GM03348 (cell line): ENCODE results near the gene SLC35B2.

Experiments
- DNase-seq: peaks from one replicate; pipeline ENCODE4 v3.0.0; 2012; ENCODE audit warnings: low spot score

The SLC35B2 gene

GRCh38 chr6:44285552-44286284 is 28.4 kb upstream of the SLC35B2 start:
- DNase-seq: peak; percentile 47

GRCh38 chr6:44284867-44285266 is 27.5 kb upstream of the SLC35B2 start:
- no peak for DNase-seq

- DNase-seq: no peak
Measured at GRCh38 chr6:44284121-44284520, 26.8 kb upstream of the SLC35B2 start.

DNA sequence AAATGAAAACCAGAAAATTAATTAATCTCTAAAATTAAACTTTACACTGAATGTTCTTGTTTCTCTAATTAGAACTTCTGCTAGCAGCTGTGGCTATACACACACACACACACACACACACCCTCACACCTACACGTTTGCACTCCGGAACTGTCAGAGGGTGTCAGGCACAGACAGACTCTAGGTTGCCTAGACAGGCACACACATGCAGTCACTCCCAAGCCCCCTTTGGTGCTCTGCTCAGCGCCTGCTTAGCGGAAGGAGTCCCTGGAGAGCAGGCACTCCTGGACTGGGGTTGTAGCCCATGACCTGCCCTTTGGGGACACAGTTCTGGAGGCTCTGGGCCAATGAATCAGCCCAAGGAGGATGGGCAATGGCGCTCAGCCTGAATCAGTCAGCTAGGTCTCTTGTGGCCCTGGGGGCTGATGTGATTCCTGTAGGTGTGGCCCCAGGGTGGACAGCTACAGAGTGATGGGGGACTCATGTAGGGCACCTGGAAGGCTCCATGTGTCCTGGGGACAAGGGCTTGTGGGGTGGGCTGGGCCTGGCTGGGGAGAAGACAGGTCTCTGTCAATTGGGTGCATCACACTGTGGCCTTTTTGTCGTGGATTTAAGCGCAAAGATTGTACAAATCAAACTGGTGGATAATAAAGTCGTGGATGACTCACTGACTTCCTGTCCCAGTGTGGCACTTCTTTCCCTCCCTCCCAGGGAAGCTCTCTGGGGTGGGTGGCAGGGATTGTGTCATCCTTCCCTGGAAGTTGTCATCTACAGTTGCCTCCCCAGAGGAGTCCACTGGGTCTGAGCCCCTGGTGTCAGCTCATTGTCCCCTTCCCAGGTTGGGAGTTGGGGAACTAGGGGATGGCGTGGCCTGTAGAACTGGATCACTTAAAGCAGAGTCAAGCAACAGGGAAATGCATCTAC is 21.7 kb upstream of the SLC35B2 start:
- no peak for DNase-seq

- no peak for DNase-seq
Measured at GRCh38 chr6:44278315-44278714, 21.0 kb upstream of the SLC35B2 start.

GRCh38 chr6:44277763-44278162 is 20.4 kb upstream of the SLC35B2 start:
- DNase-seq: no peak

GRCh38 chr6:44276667-44277640 is 19.6 kb upstream of the SLC35B2 start:
- DNase-seq: no peak

- no peak for DNase-seq
Measured at GRCh38 chr6:44275749-44276648, 18.7 kb upstream of the SLC35B2 start.

DNA sequence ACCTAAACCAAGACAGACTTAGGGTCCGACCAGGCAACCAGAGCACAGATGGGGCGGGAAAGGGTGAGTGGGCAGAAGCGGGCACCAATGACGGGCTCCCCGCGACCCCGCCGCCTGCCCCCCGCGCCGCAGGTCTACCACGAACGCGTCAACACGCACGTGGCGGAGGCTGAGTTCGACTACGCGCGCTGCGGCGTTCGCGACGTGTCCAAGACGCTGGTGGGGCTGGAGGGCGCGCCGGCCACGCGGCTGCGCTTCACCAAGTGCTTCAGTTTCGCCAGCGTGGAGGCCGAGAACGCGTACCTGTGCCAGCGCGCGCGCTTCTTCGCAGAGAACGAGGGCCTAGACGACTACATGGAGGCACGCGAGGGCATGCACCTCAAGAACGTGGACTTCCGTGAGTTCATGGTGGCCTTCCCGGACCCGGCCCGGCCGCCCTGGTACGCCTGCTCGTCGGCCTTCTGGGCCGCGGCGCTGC is 18.0 kb upstream of the SLC35B2 start:
- DNase-seq: no peak

DNA sequence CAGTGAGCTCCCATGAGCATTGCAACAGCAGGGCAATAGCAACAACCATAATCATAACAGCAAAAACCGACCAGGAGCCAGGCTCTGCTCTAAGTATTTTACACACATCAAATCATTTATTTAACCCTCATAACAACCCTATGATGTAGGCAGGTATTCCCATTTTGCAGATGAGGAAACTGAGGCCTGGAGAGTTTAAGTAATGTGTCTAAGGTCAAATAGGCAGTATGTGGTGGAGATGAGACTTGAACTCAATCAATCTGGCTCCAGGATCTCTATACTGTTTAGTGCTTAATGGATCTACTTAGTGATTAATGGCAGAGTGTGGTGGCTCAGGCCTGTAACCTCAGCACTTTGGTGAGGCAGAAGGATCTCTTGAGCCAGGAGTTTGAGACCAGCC is 16.3 kb upstream of the SLC35B2 start:
- no peak for DNase-seq

DNA sequence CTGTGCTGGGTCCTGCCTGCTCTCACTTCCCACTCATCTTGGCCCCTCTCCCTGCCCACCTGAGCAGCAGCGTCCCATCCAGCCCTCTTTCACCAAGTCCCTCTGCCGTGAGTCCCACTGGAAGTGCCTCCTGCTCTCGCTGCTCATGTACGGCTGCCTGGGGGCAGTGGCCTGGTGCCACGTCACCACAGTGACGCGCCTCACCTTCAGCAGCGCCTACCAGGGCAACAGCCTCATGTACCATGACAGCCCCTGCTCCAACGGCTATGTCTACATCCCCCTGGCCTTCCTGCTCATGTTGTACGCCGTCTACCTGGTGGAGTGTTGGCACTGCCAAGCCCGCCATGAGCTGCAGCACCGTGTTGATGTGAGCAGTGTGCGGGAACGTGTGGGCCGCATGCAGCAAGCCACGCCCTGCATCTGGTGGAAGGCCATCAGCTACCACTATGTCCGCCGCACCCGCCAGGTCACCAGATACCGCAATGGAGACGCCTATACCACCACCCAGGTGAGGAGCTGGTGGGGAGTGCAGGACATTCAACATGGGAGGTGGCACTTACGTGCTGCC is 15.8 kb upstream of the SLC35B2 start:
- DNase-seq: no peak

DNA sequence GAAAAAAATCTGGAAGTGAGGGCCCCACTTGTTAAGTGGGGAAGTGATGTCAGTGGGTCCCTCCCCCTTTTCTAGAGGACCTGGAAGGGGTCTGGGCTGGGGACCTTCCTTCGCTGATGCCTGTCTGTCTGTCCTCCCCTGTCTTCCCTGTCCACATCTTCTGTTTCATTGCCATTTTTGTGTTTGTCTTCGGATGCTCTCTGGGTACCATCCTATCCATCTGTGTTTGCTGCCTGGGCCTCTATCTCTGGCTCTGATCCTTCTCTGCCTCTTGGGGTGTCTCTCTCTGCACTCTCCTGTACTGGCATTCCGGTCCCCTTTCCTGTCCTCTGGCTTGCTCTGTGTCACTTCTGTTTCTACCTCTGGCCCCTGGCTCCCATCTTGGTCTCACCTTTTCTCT is 15.2 kb upstream of the SLC35B2 start:
- no peak for DNase-seq

DNA sequence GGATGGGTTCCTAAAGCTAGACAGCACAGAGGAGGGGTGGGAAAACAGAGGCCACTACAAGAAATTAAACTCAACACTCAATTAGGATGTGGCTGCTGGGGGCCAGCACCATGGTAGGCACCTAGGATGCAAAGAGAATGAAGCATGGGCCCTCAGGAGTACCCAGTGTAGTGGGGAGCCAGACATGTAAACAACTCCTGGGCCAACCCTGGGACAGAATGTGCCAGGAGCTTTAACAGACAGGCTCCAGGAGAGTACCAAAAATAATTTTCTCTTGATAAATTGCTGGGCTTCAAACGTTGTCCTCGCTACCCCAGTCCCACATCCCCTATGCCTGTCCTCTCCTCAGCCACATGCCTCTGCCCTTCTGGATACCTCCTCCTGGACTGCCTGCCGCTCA is 14.6 kb upstream of the SLC35B2 start:
- no peak for DNase-seq

GRCh38 chr6:44271406-44271723 is 14.0 kb upstream of the SLC35B2 start:
- DNase-seq: no peak

DNA sequence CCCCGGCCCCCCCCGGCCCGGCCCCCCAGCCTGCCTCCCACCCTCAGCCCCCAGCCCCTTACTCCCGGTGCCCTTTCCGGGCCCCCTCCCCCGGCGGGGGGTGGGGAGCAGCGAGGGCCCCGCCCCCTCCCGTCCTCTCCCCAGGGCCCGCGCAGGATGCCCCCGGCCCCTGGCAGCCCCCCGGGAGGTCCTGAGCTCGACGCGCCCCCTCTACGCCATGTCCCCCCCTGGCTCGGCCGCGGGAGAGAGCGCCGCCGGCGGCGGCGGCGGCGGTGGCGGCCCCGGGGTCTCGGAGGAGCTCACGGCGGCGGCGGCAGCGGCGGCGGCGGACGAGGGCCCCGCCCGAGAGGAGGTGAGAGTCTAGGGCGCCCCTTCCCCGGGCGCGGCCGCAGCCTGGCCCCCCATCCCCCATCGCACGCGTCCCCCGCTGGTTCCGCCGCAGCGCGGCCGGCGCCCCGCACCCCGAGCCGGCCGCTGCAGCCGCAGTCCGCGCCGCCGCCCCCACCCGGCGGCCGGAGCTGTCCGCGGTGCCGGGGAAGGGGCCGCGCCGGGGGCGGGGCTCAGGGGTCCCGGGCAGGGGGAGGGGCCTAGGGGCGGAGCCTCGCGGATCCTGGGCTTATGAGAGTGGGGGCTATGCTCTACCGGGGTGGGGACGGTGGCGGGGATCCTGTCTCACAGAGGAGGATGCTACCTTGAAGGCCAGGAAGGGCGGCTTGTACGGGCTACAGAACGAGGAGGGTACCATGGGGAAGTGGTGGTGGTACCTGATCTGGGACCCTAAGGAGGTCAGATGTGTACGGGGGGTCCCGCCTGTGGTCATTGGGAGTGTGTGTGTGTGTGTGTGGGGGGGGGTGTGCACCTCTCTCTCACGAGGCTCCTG is 13.4 kb upstream of the SLC35B2 start:
- DNase-seq: peak; percentile 42

DNA sequence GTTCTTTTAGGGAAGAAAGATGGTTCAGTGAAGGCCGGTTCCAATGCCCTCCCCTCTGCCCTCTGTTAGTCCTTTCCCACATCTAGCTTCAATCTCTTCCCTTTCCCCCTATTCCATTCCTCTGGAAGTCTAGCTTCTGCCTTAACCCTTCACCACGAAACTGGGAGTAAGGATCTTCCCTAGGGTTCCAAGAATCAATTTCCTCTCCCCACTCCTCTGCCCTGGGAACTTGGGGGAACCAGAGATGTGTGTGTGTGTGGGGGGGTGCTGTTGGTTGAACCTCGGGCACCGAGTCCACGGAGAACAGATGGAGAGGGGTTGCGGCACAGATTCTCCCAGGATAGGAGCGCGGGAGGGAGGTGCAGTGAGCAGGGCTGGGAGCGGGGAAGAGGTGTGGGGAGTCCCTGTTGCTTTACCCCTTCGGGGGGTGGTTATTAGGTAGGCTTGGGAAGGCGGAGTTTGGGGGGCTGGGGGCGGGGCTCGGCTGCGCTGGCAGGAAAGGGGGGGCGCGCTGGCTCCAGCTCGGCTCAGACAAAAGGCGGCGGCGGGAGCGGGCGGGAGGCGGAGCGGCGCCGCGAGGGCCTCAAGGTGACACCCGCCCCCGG is 12.7 kb upstream of the SLC35B2 start, which contains the start of gene TMEM151B:
Gene TMEM151B, plus strand, starts transcription at position 530 of the 605 bp plus-strand sequence. CDS start 293 bp downstream, outside the sequence.
- DNase-seq: no peak

GRCh38 chr6:44269178-44269920 is 12.0 kb upstream of the SLC35B2 start:
- DNase-seq: no peak

- DNase-seq: peak; percentile 73
Measured at GRCh38 chr6:44268095-44268628, 10.8 kb upstream of the SLC35B2 start.
